GM18507 (cell line): Measurements from ENCODE around the gene CHST12.
"Not testable (repeated sequence)": the region's sequence is repeated elsewhere in the genome, so short reads cannot be mapped to it uniquely, and the experiment has no call there.

Experiments
- DNase-seq: peaks from one replicate; pipeline ENCODE4 v3.0.0; 2011; ENCODE audit warnings: low read depth; ENCODE audit not compliant: insufficient read length; ENCODE audit errors: extremely low spot score
- FAIRE-seq: peaks from 2 replicates; lab custom pipeline; 2011; peaks lifted over from hg19 to GRCh38; lab: Jason Lieb, UNC

Gene CHST12

DNA sequence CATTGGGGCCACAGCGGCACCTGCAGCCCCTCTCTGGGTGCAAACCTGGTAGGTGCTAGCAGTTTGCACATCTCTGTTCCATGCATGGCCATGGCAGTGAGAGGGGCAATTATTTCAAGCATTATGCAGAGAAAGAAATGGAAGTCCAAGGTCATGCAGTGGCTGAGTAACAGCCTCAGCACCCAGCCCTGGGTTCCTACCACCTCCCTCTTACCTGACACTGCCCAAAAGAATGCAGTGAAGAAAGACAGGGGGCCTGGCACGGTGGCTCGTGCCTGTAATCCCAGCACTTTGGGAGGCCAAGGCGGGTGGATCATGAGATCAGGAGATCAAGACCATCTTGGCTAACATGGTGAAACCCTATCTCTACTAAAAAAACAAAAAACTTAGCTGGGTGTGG lies 4.9 kb upstream of the CHST12 start:
- no peak for FAIRE-seq
- DNase-seq = no peak

GRCh38 chr7:2399848-2400587 lies 3.4 kb upstream of the CHST12 start:
- DNase-seq (no peak), FAIRE-seq (peak; percentile 31)

GRCh38 chr7:2402687-2403013 lies 761 bp upstream of the CHST12 start:
- DNase-seq (no peak), FAIRE-seq (no peak)

DNA sequence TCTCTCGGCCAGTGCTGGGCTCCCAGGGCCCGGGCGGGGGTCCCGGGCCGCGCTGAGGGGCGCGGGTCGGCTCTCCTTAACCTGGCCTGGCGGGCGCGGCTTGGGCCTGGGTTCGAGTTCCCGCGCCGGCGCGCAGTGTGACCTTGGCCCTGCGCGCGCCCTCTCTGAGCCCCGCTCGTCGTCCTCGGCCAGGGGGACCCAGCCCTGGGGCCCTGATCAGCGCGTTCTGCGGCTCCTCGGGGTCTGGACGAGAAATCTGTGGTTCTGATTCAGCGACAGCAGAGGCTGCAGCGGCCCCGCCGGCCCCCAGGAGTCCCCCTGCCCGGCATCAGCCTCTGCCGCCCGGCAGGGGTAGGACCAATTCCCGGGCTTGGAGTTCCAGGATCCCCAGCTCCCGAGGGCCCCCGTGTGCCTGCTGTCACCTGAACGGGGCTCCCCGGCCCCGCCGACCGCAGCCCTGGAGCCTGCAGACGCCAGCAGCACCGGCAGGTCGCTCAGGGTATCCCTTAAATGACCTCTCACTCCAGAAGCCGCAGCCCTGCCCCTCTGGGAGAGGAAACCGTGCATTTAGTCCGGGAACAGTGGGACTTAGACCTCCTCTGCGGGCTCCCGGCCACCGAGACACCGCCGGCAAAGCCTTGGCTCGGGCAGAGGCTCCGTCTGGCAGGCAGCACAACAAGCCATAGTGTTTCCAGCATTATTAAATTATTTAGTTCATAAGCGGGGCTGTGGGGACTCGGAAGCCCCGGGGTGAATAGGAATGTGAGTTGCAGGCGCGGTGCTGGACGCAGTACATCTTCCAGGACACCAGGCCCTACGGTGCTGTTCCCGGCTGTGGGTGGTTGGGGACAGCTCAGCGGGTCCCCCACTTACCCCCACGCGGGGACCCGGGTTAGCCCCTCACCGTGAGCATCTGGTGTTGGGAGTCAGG lies 572 bp downstream of the CHST12 start:
- DNase-seq (no peak), FAIRE-seq (no peak)

- no peak for DNase-seq
- FAIRE-seq = no peak
These were observed 1.3 kb downstream of the CHST12 start for GRCh38 chr7:2404714-2405119.

GRCh38 chr7:2405201-2405600 lies 1.8 kb downstream of the CHST12 start:
- FAIRE-seq = no peak

GRCh38 chr7:2405601-2406345 lies 2.4 kb downstream of the CHST12 start:
- DNase-seq (peak; percentile 54), FAIRE-seq (peak; percentile 95)

More at GRCh38 chr7:2405201-2405600, 1.8 kb downstream of the CHST12 start:
- DNase-seq = no peak

DNA sequence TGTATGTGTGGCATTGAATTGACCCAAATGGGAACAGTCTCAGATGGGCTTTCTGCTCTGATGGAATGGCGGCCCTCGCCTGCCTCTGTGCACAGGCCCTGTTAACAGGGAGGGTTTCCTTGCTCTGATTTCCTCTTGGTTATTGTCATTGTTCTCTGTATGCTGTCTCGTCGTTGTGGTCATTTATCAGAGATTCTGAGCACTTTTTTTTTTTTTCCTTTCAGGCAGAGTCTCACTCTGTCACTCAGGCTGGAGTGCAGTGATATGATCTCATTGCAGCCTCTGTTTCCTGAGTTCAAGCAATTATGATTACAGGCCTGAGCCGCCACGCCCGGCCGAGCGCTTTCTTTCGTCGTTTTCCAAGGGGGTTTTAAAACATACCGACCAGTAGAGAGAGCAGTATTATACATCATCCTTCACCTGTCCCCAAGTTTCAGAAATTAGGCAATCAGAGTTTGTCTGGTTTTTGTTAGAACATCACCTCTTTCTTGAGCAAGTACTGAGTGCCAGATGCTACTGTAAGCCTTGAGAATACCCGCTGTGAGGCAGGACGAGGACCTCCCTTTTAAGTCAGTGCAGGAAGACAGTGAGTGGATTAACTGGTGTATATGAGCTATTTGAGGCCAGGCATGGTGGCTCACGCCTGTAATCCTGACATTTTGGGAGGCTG lies 6.5 kb downstream of the CHST12 start:
- DNase-seq (no peak), FAIRE-seq (no peak)

DNA sequence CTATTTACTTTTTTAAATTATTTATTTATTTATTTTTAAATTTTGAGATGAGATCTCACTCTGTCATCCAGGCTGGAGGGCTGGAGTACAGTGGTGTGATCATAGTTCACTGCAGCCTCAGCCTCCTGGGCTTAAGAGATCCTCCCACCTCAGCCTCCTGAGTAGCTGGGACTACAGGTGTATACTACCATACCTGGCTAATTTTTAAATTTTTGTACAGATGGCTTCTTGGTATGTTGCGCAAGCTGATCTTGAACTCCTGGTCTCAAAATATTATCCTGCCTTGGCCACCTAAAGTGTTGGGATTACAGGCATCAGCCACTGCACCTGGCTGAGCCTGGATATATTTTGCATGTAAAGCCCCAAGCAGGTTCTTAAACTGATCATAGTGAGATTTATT lies 7.6 kb downstream of the CHST12 start:
- no peak for FAIRE-seq
- DNase-seq = no peak

- FAIRE-seq (no peak), DNase-seq (no peak)
These were observed 8.6 kb downstream of the CHST12 start for GRCh38 chr7:2411815-2412586.

DNA sequence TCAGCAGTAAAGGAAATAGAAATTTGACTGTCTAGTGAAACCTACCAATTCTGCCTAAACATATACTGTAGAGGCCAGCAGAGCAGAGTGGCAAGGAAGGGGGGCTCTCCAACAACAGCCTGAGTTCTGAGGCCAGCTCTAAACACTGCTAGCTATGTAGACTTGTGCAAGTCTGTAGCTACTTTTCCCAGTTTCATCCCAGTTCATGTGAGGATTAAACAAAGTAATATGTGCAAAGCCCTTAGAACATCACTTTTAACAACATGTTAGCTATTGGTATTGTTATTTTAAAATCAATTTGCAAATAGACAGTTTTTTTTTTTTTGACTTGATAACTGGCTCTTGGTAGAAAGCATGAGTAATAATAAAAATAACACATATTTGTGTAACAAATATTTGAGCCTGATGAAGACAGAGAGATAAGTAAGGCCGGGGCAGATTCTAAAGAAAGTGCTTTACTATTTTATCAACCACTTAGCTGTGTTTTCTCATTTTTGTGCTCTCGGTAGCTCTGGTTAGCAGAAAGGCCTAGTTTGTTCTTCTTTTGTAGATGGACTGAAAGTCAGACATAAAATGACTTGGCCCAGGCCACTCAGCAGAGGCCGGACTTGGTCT lies 9.3 kb downstream of the CHST12 start:
- no peak for DNase-seq
- FAIRE-seq = no peak

GRCh38 chr7:2416063-2416462 lies 12.7 kb downstream of the CHST12 start:
- no peak for FAIRE-seq
- DNase-seq = no peak

- FAIRE-seq (no peak), DNase-seq (no peak)
These were observed 13.2 kb downstream of the CHST12 start for GRCh38 chr7:2416650-2417049.

GRCh38 chr7:2417178-2417577 lies 13.8 kb downstream of the CHST12 start:
- not testable (repeated sequence) for FAIRE-seq, DNase-seq

DNA sequence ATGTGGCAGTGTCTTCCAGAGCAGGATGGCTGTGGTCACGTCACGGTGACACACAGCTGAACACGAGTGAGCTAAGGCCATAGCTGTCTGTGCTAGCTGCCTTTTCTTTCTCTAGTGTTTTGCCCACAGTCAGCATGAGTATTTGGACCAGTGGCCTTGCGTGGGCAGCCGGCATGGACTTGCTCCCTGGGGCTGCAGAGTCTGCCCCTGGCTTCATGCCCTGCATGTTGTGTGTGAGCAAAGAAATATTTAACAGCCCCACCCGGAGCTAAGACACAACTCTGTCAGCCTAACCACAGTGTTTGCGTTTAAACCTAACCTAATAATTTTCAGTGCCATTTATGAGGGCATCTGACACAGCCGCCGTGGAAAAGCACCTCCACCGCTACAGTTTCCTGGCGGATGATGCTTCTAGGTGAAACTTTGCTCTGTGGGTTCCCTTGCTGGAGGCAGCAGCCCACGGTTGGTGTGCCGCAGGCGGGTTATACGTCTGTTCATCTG lies 14.6 kb downstream of the CHST12 start:
- no peak for DNase-seq
- FAIRE-seq = no peak

- no peak for FAIRE-seq
- no peak for DNase-seq
These were observed 17.0 kb downstream of the CHST12 start for GRCh38 chr7:2420216-2420933.

DNA sequence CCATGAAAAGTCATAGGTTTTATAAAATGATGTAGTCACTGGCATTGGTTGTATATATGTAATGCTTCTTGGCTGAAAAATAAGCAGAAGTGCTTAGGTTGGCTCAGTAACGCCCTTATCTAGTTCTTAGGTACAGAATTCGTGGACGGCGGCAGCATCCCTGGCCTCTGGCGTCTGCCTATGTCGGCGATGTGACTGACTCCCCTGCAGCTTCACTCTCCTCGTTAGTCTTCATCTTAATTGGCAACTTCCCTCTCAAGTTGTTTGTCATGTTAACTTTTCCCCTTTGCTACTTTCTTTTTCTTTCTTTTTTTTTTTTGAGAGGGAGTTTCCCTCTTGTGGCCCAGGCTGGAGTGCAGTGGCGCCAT lies 18.5 kb downstream of the CHST12 start:
- no peak for DNase-seq
- FAIRE-seq = no peak

- DNase-seq = no peak
- no peak for FAIRE-seq
These were observed 22.3 kb downstream of the CHST12 start for GRCh38 chr7:2425749-2426148.
